GM18526 (cell line): ENCODE measurements around the gene ZNG1A.
"Not testable (repeated sequence)": the region's sequence is repeated elsewhere in the genome, so short reads cannot be mapped to it uniquely, and the experiment has no call there.

ENCODE experiments used
- POLR2A ChIP-seq: IDR thresholded peaks from 3 replicates; pipeline ENCODE4 v1.6.1; 2011; ENCODE audit not compliant: insufficient read length; ENCODE audit errors: extremely low read depth

The ZNG1A gene

DNA sequence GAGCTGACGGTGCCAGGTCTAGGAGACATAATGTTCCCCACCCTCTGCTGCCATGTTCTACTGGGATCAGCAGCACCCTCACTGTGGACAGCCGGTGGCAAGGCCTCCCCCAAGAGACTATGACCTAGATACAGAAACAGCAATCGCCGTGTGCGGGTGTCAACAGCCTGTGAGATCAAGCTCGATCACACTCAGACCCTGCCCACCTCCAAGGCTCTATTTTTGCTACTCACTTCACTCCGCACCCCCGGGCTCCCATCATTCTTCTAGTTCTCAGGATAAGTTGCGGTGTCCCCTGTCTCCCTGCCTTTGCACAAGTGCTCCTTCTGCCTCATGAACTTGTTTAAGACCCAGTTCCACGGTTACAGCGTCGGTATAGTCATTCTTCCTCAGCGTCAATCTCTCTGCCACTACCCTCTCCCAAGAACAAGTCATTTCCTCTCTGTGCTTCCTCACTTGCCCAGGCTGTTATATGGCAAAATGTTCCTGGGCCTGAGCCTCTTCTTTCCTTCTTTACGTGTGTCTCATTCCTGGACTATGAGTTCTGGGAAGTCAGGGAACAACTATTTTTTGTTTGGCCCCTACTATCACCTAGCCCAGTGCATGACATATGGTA lies 30.4 kb upstream of the ZNG1A start:
- TF ChIP-seq POLR2A: no peak

DNA sequence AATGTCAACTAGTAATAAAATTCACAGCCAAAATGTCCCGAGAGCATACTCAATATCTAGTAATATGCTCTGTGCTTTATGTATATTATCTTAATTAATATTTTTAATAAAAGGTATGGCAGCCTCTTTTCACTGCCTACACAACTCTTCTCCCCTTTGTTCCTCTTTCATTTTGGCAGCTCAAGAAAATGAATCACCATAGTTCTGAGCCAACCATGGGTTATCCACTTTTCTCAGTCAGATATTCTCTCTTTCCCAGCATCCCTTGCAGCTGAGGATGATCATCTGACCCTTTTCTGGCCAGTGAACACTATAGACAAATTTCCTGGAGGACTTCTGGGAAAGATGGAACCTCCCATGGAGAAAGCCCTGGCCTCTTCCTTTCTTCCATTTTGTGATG lies 27.6 kb upstream of the ZNG1A start:
- no peak for TF ChIP-seq POLR2A

DNA sequence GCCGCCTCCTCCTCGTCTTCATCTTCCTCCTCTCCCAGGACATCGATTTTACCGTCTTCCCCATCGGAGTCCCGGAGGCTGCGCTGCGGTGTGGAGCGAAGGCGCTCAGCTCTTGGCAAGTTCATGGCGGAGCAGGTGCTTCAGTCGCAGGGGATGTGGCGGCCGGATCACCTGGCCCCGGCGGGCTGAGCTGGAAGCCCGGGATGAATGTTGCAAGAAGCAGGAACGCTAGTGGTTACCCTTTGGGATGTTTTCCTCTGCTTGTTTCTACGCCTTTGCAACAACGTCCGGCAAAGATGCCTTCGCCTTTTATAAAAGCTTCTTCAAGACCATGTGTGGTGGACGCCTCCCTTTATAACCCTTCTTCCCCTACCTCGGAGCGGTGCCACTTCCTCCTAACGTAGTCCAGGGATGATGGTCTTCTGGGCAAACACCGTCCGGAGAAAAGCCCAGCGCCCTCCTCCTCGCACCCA lies 60.8 kb downstream of the ZNG1A start, which contains the start of gene FOXD4:
TSS of gene FOXD4 (minus strand) at position 423 of the 473 bp plus-strand sequence. CDS start at position 125, 298 bp downstream.
- not testable (repeated sequence) for TF ChIP-seq POLR2A
